NCI-H146 (cell line): ENCODE results near the gene OR2S2.
A peak's percentile ranks its signal among the peaks of the same experiment; 100 is the strongest.
"Not testable (repeated sequence)": the region's sequence is repeated elsewhere in the genome, so short reads cannot be mapped to it uniquely, and the experiment has no call there.

Source experiments
- DNase-seq: peaks from one replicate; lab custom pipeline; 2025; lab: John Stamatoyannopoulos, UW

OR2S2 gene

DNA sequence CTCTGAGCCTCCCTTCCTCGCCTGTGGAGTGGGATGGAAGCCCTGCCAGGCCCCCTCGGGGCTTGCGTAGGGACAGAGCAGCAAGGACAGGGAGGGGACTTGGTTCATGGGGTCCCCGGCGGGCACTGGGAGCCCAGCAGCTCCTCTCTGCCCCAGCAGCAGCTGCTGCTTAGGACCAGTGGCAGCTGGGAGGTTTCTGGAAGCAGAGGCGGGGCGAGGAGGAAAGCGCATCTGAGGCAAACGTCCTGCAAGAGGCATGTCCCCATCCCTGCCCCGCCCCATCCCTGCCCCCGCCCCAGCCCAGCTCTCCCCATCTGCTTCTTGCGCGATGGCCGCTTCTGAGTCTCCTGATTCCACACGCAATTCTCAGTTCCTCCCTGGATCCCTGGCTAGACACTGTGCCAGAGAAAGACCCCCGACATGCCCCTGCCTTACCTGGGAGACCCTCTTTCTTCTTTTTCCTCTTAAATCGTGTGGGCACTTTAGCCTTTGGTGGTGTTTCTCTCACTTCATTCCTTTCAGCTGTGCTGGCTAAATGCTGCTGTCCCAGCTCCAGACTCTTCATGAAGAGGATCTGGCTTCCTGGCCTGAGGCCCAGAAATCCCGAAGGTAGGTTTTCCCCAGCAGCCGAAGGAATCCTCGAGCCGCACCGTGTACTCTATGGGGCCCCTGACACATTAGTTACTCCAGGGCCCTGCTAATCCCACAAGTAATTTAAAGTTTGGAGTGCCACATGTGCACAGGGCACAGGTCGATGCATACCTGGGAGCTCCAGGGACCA lies 4.4 kb upstream of the OR2S2 start:
- no peak for DNase-seq

DNA sequence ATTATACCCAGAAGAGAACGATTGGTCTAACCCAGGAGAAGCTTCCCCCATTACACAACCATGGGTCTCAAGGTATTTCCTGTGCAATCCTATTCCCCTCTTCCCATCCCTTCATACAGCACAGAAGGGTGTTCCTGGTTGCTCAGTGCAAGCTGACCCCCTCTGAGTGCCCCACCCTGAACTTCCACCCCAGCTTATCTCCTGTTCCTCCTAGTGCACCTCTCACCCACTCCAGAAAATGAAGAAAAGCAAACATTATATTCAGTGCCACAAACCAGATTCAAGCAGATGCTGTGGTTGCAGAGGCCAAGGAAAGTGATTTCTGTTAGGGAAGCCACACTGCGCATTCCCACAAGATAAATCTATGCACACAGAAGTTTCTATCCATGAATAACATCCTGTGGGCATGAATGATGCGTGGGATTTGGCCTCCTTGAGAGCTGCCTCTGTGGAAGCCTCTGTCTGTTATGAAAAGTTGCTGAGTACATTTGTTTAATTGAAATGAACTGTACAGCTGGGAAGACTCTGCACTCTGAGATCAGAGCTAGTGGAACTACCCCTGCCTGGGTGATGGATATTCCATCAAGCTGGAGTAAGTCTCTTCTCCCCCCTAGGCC lies 2.2 kb upstream of the OR2S2 start:
- no peak for DNase-seq

DNA sequence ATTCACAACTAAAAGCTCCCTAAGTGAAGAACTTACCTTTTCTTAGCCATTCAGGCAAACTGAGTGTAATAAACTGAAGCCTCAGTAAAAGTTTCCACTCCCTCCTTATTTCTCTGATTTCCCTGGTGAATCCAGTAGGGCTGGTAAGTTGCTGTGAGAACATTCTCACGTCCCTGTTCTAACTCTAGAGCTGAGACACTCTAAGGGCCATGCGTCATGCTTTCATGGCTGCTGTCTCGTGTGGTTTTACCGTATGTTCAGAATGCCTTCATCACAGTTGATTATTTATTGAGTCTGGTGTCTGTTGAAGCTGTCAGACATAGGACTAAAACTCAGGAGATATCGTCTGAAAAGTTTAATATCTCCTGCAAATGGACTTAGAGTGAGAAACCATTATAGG lies 1.3 kb downstream of the OR2S2 start:
- DNase-seq, result no peak

DNA sequence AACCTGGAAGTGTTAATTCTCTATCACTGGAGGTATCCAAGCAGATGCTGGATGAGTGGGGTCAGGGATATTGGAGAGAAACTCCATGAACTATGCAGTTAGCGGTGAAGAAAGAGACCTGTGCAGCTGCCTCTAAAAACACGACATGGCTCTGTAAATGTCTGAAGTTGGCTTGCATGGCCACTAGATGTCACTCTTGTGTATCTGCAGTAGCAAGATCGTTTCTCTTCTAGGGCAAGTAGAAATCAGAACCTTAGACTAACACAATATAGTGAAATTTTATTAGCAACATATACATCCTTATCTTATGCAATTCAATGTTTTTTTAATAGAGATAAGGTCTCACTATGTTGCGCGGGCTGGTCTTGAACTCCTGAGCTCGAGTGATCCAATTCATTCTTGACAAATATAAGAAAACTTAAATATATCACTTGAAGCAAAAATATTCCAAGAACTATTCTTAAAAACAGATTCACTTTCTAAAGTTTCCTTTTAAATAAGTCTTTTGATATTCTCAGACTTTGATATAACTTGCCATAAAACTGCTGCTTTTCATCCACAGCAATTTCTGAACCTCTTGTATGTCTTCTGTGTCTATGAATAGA lies 2.9 kb downstream of the OR2S2 start:
- peak; percentile 54 for DNase-seq

DNA sequence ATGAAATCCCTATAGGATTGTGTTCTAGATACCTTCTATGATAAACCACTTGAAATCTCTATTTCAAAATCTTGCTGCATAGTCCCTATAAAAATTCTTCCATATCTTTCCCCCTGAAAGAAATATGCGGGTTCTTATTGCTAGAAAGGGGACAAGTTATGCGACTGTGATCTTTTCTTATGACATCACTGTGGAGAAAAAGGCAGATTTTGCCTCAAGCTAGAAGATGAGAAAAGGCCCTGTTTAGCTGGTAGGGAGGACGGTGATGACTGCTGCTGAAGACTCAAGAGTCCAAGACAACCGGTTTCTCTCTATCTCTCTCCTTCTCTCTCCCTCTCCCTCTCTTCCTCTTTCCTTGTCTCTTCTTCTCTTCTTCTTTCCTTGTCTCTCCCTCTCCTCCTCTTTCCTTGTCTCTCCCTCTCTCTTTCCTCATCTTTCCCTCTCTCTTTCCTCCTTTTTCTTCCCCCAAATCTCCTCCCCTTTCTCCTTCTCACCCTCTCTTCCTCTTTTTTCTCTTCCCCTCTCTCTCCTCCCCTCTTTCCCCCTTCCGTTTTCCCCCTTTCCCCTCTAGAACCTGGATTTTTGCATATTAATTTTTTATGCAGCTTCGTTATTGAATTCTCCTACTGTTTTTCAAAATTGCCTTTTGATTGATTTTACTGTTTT lies 5.3 kb downstream of the OR2S2 start:
- no peak for DNase-seq

DNA sequence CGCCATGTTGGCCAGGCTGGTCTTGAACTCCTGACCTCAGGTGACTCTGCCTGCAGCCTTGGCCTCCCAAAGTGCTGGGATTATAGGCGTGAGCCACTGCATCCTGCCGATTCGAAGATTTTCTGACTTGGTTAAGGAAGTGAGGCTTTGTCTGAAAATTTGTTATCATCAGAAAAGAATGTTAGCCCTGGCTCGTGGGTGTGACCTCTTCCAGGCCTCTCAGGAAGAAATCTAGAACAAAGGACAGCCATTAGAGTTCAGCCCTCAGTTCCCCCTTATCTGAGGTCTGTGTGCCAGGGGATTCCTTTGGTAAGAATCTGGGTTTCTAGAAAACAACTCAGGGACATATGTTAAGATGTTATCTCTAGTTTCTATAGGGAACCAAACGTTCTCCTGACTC lies 6.2 kb downstream of the OR2S2 start:
- DNase-seq, result no peak

DNA sequence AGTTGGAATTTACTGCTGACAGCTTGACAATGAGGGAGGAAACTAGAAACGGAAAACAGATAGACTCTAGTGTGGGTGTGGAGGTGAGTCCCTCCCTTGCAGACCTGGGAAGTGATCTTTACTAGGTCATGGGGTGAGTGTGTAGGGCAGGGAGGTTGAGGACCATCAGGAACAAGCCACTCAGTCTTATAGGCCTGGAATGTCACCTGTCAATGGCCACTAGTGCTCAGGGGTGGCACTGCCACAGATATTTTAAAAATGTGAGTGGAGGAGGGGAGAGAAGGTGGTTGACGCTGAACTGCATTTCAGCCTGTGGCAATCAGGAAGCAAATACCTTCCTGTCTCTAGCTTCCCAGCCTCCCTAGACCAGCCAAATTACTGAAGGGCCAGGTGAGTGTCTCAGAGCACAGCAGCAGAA lies 9.0 kb downstream of the OR2S2 start:
- DNase-seq, result no peak

DNA sequence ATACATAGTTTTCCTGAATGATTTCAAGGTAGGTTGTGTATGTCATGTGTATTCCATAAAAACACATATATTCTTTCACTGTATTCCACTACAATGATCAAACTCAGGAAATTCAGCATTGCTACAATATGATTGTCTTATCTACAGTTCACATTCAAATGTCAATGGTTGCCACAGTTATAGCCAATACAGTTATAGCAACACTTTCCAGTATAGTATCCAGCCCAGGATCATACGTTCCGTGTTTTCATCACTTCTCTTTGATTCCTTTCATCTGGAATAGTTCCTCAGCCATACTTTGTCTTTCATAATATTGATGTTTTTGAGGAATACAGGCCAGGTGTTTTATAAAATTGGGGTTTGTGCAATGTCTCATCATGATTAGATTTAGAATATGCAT lies 9.5 kb downstream of the OR2S2 start:
- no peak for DNase-seq

DNA sequence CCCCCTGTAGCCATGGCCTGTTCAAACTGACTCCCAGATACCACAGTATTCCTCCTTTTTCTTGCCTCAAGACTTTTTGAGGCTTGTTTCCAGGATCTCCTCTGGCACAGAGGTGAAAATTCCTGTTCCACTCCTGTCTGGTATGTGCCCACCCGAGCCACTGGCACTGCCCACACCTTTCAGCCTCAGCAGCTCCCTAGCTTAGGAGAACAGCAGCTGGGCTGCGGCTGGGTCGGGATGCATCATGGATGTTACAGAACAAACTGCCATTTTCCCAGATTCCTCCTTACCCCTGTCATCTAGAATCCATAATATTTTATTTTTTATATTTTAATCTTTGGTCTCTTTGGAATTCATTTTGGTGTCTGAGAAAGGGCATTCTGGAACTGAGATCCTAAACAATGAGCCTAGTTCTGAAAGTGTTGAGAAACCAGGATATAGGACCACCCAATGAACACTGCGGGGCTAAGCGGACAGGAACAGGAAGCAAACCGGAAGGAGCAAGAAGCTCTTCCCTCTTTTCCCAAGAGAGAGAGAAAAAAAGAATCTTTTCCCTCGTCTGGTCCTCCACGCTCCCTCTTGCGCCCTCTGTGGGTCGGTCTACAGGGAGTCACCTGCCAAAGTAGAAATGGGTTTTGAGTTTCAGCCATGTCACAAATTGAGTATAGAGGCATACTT lies 12.5 kb downstream of the OR2S2 start:
- peak; percentile 46 for DNase-seq

DNA sequence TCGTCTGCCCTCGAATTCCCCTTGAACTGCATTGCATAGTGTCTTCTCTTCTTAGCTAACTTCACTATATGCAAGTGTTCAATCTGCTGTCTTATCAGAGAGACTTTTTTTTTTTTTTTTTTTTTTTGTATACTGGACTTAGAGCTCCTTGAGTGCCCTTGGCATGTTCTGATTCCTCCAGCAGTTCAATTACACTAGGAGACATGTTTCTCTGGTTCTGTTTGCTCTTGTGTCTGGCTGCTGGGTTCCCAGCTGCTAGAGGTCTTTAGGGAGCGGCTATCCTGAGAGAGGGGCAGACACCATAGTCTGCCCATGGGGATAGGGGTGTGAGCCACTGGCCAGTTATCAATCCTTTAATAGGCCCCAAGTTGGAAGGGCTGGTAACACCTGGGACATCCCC lies 13.1 kb downstream of the OR2S2 start:
- DNase-seq, result no peak

DNA sequence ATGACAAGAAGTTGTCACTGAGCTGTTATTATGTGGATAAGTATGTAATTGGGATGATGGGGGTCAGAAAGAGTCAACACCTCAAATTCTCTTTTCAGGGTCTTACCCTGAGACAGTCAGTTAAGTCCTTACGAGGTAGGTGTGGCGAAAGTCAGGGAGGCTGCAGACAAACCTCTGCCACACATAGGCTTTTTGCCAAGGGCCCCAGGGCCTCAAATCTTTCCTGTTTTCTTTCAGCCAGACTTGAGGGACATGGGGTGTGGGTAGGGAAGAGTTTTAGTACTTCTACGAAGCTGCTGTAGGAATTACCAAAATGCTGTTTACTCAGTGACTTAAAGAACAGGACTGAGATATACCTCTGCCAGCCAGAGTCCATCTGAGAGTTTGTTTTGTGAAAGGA lies 13.8 kb downstream of the OR2S2 start:
- no peak for DNase-seq

DNA sequence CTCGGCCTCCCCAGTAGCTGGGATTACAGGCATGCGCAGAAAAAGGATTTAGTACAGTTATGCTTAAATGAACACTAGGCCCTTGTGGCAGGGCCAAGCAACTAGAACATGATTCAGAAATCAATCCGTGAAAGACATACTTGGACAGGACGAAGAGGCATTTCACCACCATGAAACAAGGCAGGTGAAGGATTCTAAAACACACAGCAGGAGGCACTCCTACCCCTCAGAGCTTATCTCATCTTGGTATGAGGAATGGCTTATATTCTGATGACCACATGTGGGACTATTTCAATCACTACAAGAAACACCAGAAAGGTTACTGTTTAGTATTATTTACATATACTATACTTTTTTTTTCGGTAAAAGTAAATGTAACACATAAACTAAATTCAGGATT lies 15.7 kb downstream of the OR2S2 start:
- no peak for DNase-seq

DNA sequence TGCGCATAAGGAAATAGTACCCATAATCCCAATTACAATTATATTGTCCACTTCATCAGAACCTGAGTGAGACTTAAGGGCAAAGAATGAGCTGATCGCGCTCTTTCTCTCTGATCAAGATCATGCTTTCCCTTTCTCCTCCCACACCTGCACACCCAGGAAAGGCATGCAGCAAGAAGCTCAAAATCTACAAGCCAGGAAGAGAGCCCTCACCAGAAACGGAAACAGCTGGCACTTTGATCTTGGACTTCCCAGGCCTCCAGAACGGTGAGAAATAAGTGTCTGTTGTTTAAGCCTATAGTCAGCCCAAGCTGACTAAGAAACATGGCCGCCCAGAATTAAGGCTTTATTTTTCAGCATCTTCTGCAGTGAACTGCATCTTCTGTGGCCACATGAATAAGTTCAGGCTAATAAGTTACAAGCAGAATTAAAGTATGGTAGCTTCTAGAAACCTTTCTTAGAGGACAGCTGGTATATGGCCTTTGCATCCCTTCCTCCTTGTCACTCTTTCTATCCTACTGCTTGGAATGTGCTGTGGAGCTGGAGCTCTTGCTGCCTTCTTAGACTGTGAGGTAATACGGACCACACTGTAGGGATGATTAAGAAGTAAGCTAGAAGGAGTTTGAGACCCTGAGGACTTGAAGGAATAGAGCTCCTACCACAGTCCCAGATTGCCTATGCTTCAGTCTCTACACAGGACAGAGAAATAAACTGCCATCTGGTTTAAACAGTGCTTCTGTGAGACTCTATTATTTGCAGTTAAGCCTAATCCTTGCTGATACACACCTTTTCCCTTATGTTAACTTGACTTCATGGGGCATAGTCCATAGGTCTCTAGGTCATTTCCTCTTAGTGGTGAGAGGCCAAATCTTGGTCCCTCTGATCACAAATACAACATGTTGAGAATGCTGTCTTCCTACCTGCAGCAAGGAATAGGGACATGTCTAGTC lies 17.2 kb downstream of the OR2S2 start:
- no peak for DNase-seq

DNA sequence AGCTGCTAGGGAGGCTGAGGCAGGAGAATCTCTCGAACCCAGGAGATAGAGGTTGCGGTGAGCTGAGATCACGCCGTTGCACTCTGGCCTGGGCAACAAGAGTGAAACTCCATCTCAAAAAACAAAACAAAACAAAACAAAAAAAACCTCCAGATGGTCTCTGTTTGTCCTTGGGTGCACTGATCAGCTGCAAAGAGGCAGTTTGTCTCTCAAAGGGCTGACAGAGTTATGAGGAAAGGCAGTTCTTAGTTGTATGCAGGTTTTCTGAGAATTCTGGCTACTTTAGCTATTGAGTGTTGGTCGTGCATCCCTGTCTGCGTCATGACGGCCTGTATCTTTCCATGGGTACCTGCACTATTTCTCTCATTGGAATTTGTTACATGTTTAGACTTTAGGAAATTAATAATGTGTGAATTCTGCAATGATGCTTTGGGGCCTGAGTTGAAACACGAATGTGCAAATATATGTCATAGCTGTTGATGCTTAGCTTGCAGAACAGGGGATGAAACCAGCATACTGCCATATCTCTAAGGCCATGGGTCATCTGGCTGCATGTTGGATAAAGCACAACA lies 18.2 kb downstream of the OR2S2 start:
- DNase-seq, result no peak

DNA sequence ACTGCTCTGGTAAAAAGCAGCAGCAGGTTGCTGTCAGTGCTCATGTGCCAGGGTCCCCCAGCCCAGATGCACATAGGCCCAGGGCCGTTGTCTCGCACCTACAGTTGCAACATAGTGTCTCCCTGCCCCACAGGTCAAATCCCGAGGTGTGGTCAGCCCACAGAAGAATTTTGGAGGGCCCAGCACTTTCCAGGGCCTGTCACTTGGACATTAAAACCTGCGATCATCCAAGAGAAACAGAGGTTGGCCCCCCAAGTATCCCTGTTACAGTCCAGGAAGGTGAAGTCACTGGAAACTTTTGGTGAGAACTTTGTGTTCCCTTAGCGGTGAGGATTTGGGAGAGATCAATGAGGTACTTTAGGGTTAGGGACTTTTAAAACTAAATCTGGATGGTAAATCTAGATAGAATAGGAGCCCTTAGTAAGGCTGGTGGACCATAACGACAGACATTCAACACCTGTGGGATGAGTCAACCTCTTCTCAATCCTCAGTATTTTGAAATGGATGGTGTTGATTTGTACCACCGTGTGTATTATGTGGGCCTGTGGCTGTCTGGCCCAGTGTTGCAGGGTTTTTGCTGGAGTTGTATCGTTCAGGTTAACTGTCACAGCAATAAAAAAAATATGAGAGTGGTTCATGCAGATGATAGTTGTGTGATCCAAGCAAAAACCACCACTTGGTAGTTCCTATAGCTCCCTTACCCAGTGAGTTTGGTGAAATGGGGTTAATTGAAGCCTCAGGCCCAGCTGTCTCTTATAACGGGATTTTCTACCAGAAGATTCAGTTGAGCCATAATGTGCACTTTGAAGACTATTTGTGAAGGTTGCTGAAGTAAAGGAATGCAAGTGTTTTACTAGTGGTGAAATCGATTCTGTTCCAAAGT lies 19.2 kb downstream of the OR2S2 start:
- no peak for DNase-seq

DNA sequence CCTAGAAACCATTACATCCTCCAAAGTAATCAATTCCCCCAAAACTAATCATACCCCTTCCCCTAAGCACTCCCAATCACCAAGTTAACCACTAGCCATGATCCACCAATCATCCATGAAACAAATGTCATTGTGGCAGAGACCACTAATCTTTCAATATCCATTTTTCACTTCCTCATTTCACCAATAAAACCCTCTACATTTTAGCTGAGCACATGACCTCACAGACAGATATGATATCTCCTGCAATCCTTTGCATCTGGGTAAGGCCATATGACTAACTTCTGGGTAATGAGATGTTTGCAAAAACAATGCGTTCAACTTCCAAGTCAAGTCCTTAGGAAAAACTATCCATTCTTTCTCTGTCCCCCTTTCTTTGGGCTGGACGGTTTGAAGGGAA lies 20.7 kb downstream of the OR2S2 start:
- no peak for DNase-seq

DNA sequence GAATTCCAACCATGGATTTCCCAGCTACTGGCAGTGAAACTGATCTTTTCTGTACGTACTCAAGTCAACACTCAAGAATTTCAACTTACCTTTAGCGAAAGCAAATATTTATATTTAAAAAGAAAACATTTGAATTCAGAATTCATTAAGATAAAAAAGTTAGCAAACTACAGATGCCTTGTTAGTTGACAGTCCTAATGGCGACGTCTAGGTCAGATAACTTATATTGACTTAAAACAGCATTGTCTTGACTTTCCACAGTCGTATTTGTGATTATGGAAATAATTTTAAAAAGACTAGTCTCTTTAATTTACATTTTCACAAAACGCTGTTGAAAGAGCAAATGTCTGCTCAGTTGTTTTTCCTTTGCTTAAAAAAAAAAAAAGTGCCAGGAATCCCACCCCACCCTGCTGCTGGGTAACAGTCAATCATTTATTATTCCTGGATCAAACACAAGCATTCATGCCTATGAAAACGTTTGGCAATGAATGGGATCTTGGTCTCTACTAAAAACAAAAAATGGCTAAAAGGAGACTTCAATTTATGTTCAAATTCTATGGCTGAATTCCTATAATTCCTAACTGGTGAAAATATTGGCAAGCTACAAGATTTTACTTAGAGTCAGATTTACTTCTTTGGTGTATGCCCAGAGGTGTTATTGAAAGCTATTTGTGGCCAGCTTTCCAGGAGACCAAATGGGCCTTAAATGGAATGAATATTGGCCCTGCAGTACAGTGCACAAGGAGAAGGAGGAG lies 22.0 kb downstream of the OR2S2 start:
- no peak for DNase-seq

DNA sequence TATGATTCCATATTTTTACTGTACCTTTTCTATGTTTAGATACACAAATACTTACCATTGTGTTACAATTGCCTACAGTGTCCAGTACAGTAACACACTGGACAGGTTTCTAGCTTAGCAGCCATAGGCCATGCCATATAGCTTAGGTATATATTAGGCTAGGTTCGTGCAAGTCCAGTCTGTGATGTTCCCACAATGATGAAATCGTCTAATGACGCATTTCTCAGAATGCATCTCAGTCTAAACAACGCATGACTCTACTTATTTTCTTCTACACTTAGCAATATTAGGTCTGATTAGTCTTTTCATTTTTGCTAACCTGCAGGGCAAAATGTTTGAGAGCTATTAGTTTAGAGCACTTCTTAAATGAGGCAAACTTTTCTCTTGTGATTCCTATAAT lies 22.7 kb downstream of the OR2S2 start:
- no peak for DNase-seq

DNA sequence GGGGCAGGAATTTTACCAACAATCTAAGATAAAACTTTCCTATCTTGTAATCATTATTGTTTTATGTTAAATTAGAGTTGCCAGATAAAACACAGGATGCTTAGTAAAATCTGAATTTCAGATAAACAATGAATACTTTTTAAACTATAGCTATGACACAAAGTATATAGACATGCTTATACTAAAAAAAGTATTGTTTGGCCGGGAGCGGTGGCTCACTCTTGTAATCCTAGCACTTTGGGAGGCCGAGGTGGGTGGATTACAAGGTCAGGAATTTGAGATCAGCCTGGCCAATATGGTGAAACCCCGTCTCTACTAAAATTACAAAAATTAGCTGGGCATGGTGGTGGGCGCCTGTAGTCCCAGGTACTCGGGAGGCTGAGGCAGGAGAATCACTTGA lies 23.9 kb downstream of the OR2S2 start:
- not testable (repeated sequence) for DNase-seq
